Adrenal gland (tissue), 12 donors: ENCODE results near the gene SLC16A10. TPM values are rescaled to one million over a fixed set of nuclear protein-coding genes. Genes with fewer than 3 reads are reported as not detected.

ENCODE experiments used
- DNase-seq, 7 donors: peaks; one replicate each; pipeline ENCODE4 v3.0.0-alpha.2; 2019 to 2020
- H3K27ac ChIP-seq, 5 donors: fragments of 200-600 bp; sonication (generic) in 4 of 5; 1 replicate in 3 of 5; 2 replicates in 2 of 5; pipeline versions ENCODE4 v1.5.1 to v1.8.0; 2016 to 2020; ENCODE audit warnings: mild to moderate bottlenecking in 1 of 5
- H3K27me3 ChIP-seq: fragments of 200-600 bp; 2 replicates; pipeline ENCODE4 v1.8.0; 2021
- H3K36me3 ChIP-seq, 2 donors: fragments of 200-600 bp; replicated peaks in 1 of 2; 1 replicate in 1 of 2; 2 replicates in 1 of 2; pipeline versions ENCODE4 v1.5.1 to v1.8.0; 2018 to 2022
- H3K4me1 ChIP-seq, 2 donors: fragments of 200-600 bp; replicated peaks in 1 of 2; 1 replicate in 1 of 2; 2 replicates in 1 of 2; pipeline versions ENCODE4 v1.5.1 to v1.8.0; 2018 to 2021
- H3K4me3 ChIP-seq, 4 donors: fragments of 200-600 bp; sonication (generic) in 3 of 4; one replicate each; pipeline ENCODE4 v1.5.1; 2016 to 2018
- H3K9me3 ChIP-seq, 3 donors: fragments of 200-600 bp; sonication (generic) in 1 of 3; replicated peaks in 1 of 3; 1 replicate in 2 of 3; 2 replicates in 1 of 3; pipeline versions ENCODE4 v1.5.1 to v1.8.0; 2016 to 2021
- POLR2A ChIP-seq, 2 donors: fragments of 450-650 bp; IDR thresholded peaks; one replicate each; pipeline ENCODE4 v1.6.1; 2017; ENCODE audit warnings: antibody characterized with exemption in 2 of 2, mild to moderate bottlenecking in 2 of 2, moderate library complexity in 1 of 2
- WGBS, 4 donors: extraction: QIAGEN DNeasy Blood & Tissue Kit in 2 of 4; methylation state at CpG; one replicate each; pipeline versions ENCODE4 v1.1.5 to v1.1.7; 2013 to 2017; 5-methylcytosine and 5-hydroxymethylcytosine counted together
- intact Hi-C, 2 donors: fragments of 100-400 bp; cut with DNase I; formaldehyde crosslinking; loops; one replicate each; pipeline versions ENCODE4 v1.14.1 to v1.15.0; 2022 to 2023
- polyA plus RNA-seq, 3 donors: library from polyadenylated mRNA; stranded (reverse); fragments of 200-250 nt in 2 of 3; fragments of 350-450 nt in 1 of 3; fragmentation: Illumina TruSeq in 1 of 3; extraction: RNeasy Lipid Tissue Mini Kit (QIAGEN cat#74804) in 1 of 3; gene quantifications; one replicate each; pipeline ENCODE4 v1.2.3, GENCODE V29; 2013 to 2014
- total RNA-seq, 9 donors: library from RNA; depleted of rRNA in 4 of 9; stranded (reverse); fragments of >200 nt in 4 of 9; fragments of 120-200 nt in 1 of 9; fragmentation: NEBNext Ultra II Directional in 1 of 9; extraction: Animal tissue kit (Norgen Biotek cat#: 25700) in 1 of 9; gene quantifications; one replicate each; pipeline versions ENCODE4 v1.1.0 to v1.2.4, GENCODE V29; 2013 to 2023
- TF ChIP-seq, protein P1 (sequence below), 6 experiments: fragments of 450-650 bp in 4 of 6; fragments of 200-600 bp in 2 of 6; sonication (generic) in 1 of 6; IDR thresholded peaks; 1 replicate in 5 of 6; 2 replicates in 1 of 6; pipeline versions ENCODE4 v1.5.1 to v1.8.0; 2016 to 2021; ENCODE audit warnings: antibody characterized with exemption in 6 of 6, mild to moderate bottlenecking in 2 of 6, moderate library complexity in 1 of 6
- donor health status: healthy with polysubstance abuse.
- donor health status: Bipolar disorder and iron deficiency.
- donor health status: DM: yes; HTN: yes; CAD: no.
- donor health status: DM: no; HTN: no; CAD: no.
- donor health status: DM: no; HTN: no; CAD: no.
- donor health status: DM: yes; HTN: yes; CAD: no.

SLC16A10 gene
- total and polyA plus RNA-seq, 12 donors, result 4.6 to 97.0 (median 24.9) TPM

DNA sequence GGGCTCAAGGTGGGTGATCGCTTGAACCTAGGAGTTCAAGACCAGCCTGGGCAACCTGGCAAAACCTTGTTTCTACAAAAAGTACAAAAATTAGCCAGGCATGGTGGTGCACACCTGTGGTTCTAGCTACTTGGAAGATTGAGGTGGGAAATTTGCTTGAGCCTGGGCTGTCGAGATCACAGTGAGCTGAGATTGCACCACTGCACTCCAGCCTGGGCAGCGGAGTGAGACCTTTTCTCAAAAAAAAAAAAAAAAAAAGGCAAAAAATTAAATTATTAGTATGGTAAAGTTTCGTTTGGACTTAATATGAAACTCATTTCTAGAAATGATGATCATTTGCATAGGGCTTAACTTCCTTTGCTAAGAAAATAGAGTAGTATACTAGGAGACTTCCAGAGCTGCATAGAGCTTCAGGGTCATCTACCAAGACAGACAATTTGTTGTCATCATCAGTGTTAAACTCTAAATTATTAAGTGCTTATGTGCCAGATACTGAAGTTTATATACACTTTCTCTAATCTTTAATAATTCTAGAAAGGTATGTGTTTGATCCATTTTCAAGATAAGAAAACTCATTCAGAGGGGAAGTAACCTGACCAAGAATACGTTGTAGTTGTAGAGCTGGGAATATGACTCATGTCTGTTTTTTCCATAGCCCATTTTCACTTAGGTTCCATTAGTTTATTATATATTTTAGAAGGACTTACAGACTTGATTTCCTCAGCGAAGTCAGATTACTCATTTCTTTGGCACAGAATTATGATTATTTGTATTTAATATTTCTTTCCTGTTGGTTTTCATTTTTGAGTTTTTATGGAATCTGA, 84.5 kb downstream of the SLC16A10 start:
- Histone ChIP-seq H3K27me3 (no peaks in the 10 kb centered on the region), H3K4me3 (no peak overlapping the region), H3K4me1 (no peaks in the 10 kb centered on the region), H3K27ac (no peak overlapping the region), H3K9me3 (no peaks in the 10 kb centered on the region), H3K36me3 (no peaks in the 10 kb centered on the region)
- 79 to 83% (median 80%) methylated on average over 6 of the region's 6 CpGs for WGBS, 4 donors
- intact Hi-C loops, result no loop called here
- no peak for TF ChIP-seq POLR2A (IDR thresholded peaks at IDR 0.05)
- TF ChIP-seq, protein P1, sequence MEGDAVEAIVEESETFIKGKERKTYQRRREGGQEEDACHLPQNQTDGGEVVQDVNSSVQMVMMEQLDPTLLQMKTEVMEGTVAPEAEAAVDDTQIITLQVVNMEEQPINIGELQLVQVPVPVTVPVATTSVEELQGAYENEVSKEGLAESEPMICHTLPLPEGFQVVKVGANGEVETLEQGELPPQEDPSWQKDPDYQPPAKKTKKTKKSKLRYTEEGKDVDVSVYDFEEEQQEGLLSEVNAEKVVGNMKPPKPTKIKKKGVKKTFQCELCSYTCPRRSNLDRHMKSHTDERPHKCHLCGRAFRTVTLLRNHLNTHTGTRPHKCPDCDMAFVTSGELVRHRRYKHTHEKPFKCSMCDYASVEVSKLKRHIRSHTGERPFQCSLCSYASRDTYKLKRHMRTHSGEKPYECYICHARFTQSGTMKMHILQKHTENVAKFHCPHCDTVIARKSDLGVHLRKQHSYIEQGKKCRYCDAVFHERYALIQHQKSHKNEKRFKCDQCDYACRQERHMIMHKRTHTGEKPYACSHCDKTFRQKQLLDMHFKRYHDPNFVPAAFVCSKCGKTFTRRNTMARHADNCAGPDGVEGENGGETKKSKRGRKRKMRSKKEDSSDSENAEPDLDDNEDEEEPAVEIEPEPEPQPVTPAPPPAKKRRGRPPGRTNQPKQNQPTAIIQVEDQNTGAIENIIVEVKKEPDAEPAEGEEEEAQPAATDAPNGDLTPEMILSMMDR (IDR thresholded peaks at IDR 0.05), result no peak
- no peak for DNase-seq

- H3K4me1 ChIP-seq, result no peaks in the 10 kb centered on the region
- no peaks in the 10 kb centered on the region for H3K9me3 ChIP-seq
- 85 to 89% (median 88%) methylated on average over 4 of the region's 4 CpGs for WGBS, 4 donors
- no peak overlapping the region for H3K4me3 ChIP-seq
- TF ChIP-seq POLR2A (IDR thresholded peaks at IDR 0.05), result no peak
- TF ChIP-seq, protein P1 (IDR thresholded peaks at IDR 0.05), result no peak
- intact Hi-C loops, result no loop called here
- H3K27ac ChIP-seq, result no peak overlapping the region
- no peaks in the 10 kb centered on the region for H3K36me3 ChIP-seq
- H3K27me3 ChIP-seq, result no peaks in the 10 kb centered on the region
- DNase-seq, result no peak
Observed at GRCh38 chr6:111172563-111172962, 85.3 kb downstream of the SLC16A10 start.

DNA sequence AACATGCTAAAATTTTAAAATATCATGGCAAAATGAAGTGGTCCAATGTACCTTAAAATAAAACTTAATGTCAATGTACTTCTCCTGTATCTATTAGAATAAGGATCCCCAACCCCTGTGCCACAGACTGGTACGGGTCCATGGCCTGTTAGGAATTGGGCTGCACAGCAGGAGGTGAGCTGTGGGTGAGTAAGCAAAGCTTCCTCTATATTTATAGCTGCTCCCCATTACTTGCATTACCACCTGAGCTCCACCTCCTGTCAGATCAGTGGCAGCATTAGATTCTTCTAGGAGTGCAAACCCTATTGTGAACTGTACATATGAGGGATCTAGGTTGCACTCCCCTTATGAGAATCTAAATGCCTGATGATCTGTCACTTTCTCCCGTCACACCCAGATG, 86.0 kb downstream of the SLC16A10 start:
- H3K9me3 ChIP-seq, result no peaks in the 10 kb centered on the region
- intact Hi-C loops, result no loop called here
- TF ChIP-seq POLR2A (IDR thresholded peaks at IDR 0.05), result no peak
- TF ChIP-seq, protein P1 (IDR thresholded peaks at IDR 0.05), result no peak
- H3K27me3 ChIP-seq, result no peaks in the 10 kb centered on the region
- WGBS, 4 donors, result 83 to 94% (median 89%) methylated on average over 2 of the region's 2 CpGs
- H3K4me1 ChIP-seq, result no peaks in the 10 kb centered on the region
- no peak for DNase-seq
- H3K4me3 ChIP-seq, result no peak overlapping the region
- no peaks in the 10 kb centered on the region for H3K36me3 ChIP-seq
- H3K27ac ChIP-seq, result no peak overlapping the region

DNA sequence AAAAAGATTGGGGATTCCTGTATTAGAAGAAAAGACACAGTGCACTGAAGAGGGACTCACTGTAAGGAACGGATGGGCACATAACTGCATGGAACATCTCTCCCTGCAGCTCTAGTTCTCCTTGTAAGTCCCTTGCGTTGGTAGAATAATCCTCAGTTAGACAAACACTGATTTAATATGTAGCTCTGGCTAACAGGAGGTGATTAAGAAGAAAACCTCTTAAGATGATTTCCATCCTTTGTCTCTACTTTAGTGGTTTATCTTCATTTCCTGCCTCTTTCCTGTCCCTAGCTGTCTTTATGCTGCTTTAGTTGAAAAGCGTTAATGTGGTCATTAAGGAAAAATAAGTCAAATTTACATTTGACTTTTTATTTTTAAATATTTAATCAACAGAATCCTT, 86.6 kb downstream of the SLC16A10 start:
- no peak for DNase-seq
- intact Hi-C loops, result no loop called here
- no peaks in the 10 kb centered on the region for H3K27me3 ChIP-seq
- 69 to 81% (median 72%) methylated on average over 3 of the region's 3 CpGs for WGBS, 4 donors
- TF ChIP-seq, protein P1 (IDR thresholded peaks at IDR 0.05), result no peak
- no peak for TF ChIP-seq POLR2A (IDR thresholded peaks at IDR 0.05)
- H3K9me3 ChIP-seq, result no peaks in the 10 kb centered on the region
- H3K36me3 ChIP-seq, result no peaks in the 10 kb centered on the region
- H3K4me3 ChIP-seq, result no peak overlapping the region
- H3K27ac ChIP-seq, result no peak overlapping the region
- no peaks in the 10 kb centered on the region for H3K4me1 ChIP-seq
